RPMI8226 (cell line): ENCODE results near the gene PDE6A.
A peak's percentile ranks its signal among the peaks of the same experiment; 100 is the strongest.

ENCODE experiments used
- DNase-seq: peaks from one replicate; pipeline ENCODE4 v3.0.0-alpha.2; 2015

The PDE6A gene

DNA sequence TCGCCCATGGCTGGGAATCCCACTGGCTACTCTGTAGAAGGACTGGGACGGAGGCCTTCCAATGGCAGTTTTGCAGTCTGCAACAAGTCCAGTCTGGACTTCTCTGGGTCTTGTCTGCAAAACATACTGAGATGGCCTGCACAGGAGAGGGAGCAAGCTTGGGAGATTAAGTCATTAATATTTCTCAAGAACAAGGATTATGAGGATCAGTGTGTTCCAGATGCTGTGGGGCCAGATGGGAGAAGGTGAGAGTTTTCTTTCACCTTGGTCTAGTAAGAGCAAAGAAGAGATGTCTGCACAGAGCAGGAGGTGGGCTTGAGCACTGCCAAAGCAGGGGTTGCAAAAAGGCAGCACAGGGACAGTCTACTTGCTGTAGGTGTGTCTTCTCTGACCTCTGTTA is at the start of gene PDE6A:
TSS of gene PDE6A (minus strand) at position 128 of the 400 bp plus-strand sequence. CDS start at position 8, 120 bp downstream.
- DNase-seq: no peak

DNA sequence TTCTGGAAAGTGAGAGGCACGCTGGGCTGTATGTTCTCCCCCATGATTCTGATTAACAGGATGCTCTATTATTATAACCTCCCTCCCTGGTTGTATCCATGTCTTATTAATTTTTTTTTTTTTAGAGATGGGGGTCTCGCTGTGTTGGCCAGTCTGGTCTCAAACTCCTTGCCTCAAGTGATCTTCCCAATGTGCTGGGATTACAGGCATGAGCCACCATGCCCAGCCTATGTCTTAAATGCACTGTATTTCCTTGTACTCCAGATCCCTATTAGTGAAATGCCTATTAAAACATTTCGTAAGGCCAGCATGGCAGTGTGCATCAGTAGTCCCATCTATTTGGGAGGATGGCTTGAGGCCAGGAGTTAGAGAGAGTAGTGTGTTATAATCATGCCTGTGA is 48.9 kb upstream of the PDE6A start:
- no peak for DNase-seq

DNA sequence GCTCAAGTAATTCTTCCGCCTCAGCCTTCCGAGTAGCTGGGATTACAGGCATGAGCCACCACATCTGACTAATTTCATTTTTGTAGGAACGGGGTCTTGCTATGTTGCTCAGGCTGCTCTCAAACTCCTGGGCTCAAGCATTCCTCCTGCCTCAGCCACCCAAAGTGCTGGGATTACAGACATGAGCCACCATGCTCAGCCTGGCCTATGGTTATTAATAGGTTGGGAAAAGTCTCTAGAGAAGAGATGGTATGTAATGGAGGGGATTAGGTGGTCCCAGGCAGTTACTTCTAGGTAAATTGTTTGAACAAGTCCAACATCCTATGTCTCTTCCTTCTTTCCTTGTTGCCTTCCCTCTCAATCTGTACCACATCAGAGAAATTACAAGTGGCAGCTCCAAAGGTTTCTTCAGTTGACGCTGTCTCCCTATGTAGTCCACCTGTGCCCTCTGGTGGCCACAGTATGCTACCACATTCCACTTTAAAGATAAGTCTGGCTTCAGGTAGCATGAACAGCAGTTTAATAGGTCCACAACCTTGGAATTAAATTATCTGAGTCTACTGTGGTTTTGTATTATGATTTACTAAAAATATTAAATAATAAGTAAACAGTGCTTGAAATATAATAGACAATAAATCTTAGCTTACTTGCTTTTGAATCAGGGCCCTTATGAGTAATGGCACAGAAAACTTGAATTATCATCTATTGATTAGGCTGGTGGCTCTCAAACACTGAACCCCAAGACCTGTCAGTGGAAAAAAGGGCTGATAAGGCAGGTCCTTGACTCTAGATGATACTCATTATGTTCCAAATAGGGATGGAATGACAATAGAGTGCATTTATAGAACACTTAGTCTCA is 46.2 kb upstream of the PDE6A start:
- peak; percentile 75 for DNase-seq

DNA sequence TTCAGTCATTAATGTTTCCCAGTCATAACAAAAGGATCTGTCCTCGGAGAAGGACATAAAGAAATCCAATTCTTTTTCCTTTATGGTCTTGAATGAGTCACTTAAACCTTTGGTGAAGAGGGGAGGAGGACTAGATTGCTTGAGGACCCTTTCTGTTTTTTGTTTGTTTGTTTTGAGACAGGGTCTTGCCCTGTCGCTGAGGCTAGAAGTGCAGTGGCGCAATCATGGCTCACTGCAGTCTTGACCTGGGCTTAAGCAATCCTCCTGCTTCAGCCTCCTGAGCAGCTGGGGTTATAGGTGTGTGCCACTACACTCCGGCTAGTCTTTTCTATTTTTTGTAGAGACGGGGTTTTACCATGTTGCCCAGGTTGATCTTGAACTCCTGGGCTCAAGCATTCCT is 43.5 kb upstream of the PDE6A start:
- no peak for DNase-seq

DNA sequence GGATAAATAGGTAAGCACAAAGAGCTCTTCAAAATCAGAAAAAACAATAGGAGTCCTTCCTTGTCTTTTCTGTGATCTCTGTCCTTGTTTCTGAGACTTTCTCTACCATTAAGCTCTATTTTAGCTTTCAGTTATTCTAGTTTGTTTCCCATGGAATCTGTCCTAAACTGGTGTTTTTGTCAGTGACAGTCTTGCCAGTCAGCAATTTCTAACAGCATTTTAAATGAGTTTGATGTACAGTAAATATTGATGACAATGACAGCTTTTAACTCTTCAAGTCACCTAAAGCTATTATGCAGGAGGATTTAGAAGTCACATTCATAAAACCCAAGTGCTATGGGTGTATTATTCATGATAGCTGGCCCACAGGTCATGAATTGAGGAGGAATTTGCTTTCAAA is 37.9 kb upstream of the PDE6A start:
- no peak for DNase-seq

DNA sequence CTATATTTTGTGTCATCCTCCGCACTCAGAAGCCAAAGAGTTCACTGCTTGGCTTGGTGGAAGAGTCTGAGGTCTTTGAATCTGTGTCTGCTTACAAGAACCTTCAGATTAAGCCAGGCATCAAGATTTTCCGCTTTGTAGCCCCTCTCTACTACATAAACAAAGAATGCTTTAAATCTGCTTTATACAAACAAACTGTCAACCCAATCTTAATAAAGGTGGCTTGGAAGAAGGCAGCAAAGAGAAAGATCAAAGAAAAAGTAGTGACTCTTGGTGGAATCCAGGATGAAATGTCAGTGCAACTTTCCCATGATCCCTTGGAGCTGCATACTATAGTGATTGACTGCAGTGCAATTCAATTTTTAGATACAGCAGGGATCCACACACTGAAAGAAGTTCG is 36.6 kb upstream of the PDE6A start:
- no peak for DNase-seq

DNA sequence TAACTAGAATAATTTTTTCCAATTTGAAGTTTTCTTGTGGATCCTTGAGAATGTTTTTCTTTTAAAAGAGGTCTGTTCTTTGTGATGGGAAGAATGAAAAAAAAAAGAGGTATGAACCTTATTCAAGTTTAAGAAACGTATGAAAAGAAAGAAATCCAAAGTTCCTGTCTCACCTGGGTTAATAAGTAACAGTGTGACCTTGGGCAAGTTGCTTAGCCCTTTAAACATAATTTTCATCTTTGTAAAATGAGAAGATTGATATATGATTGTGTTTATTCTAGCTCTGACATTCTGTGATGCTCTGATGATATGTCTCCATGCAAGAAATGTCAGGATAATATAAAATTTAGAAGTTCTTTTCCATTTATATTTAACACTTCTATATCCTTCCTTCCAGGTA is 35.3 kb upstream of the PDE6A start:
- no peak for DNase-seq

DNA sequence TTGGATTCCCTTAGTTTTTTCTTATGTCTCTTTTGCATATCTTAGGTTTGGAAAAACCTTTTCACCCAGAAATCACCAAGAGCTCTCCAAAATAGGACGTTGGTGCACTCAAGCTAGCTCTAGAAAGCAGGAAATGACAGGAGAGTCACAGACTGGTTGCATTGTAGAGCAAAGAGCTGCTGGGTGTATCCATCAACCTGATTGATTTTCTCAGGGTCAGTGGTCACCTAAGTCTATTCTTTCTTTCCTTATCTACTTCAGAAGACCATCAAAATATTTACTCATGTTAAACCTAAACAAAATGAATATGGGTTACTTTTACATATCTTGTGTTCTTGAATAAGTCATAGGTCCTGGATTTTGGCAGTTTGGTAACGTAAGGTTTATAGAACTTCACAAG is 30.8 kb upstream of the PDE6A start:
- no peak for DNase-seq

DNA sequence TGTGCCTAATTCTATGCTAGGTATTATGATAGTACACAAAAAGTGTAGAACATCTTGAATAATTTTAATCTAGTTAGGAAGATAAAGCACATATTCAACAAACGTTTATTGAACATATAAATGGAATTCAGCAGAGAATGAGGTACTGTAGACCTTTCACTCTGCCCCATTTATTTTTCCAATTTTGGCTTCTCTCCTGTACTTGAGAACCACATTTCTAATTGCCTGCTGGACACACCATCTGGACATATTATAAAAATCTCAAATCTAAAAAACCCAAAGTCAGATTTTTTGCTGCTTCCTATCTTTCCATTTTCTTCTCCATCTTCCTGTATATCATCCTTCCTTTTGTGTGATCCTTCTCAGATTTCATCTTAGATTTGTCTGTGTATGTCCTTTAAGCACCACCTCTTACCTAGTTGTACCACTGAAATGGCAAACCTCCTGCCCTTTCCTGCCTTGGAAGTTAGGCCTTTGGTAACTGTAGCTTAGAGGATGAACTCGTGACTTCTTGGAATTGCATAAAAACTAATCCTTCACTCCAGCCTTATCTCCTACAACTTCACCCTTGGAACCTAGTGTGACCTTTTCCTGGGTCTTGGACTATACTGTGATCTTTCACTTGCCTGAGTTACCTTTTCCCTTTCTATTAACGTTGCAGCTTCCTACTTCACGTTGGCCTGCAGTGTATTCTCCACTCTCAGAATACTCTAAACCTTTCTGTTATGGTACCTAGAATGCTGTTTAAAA is 24.8 kb upstream of the PDE6A start:
- DNase-seq: no peak

DNA sequence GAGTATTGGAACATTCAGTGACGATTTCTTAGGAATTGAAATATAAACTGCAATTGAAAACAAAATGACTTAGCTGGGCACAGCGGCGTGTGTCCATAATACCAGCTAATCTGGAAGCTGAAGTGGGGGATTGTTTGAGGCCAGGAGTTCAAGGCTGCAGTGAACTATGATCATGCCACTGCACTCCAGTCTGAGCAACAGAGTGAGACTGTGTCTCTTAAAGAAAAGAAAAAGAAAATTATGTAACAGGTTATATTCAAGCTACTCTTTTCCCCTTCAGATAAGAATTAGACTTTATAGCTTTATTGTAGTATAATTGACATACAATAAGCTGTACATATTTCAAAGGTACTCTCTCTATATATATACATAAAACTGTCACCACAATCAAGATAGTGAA is 22.4 kb upstream of the PDE6A start:
- no peak for DNase-seq

DNA sequence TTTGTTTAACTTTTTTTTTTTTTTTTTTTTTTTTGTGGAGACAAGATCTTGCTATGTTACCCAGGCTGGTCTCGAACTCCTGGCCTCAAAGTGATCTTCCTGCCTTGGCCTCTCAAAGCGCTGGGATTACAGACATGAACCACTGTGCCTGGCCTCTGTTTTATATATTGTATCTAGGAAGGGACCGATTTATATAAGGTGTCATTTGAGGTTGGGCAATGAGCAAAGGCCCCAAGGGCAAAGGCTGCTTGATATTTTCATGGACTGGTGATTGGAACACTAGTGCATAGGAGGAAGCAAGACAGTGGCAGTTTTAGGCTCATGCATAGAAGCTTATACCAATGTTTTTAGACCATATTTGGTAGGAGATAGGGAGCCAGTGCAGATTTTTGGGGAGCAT is 19.1 kb upstream of the PDE6A start:
- no peak for DNase-seq

DNA sequence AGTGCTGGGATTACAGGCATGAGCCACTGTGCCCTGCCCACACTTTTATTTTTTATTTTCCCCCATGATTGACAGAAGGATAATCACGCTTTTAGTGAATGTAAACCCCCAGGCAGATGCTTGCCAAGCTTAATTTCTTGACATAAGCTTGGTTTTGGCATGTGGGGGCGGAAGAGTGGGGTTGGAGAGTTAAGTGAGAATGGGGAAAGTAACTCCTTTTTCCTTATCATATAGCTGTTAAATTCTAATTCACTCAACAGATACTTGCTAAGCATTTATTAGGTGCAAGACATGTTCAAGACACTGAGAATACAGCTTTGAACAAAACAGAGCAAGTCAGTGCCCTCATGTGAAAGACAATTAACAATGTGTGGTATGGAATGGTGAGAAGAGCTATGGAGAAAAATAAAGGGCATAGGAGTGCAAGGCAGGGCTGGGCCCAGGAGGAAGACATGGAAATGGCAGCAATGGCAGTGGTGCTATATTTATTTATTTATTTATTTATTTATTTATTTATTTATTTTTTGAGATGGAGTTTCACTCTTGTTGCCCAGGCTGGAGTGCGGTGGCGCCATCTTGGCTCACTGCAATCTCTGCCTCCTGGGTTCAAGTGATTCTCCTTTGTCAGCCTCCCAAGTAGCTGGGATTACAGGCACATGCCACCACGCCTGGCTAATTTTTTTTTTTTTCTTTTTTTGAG is 18.2 kb upstream of the PDE6A start:
- no peak for DNase-seq

DNA sequence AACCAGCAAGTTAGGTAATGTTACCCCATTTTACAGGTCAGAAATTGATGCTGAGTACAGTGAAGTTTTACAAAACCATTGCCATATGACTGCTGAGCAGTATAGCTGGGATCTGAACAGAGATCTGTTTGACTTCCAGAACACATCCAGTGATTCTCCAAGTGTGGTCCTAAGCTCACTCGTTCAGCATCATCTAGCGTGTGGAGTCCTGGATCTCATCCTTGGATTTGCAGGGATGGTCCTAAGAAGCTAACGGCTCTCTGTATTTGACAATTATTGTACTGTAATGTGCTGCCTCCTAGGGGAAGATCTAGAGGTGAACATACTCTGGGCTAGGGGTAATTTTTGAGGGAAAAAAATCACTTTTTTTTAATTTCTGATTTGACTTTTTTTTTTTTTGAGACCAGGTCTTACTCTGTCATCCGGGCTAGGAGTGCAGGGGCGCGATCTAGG is 17.4 kb upstream of the PDE6A start:
- DNase-seq: no peak

DNA sequence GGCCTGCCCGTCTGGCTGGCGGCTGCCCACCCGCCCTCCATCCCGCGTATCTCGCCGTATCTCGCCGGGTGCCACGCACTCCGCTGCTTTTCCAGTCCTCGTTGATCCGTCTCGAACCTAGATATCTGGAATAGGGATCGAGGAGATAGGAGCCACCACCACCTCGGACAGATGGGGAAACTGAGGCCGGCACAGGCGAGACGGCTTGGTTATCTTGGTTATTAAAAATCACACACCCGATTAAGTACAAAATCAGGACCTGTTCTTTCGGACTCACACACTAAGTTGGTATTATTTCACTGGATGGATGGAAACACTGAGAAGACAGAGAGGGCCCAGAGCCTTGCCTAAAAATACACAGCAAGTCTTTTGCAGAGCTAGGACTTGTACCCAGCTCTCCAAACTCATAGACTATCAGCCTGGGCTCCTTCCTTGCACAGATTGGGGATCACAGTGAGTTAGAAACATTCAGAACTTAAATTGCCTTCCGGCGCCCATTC is 16.6 kb upstream of the PDE6A start:
- no peak for DNase-seq

DNA sequence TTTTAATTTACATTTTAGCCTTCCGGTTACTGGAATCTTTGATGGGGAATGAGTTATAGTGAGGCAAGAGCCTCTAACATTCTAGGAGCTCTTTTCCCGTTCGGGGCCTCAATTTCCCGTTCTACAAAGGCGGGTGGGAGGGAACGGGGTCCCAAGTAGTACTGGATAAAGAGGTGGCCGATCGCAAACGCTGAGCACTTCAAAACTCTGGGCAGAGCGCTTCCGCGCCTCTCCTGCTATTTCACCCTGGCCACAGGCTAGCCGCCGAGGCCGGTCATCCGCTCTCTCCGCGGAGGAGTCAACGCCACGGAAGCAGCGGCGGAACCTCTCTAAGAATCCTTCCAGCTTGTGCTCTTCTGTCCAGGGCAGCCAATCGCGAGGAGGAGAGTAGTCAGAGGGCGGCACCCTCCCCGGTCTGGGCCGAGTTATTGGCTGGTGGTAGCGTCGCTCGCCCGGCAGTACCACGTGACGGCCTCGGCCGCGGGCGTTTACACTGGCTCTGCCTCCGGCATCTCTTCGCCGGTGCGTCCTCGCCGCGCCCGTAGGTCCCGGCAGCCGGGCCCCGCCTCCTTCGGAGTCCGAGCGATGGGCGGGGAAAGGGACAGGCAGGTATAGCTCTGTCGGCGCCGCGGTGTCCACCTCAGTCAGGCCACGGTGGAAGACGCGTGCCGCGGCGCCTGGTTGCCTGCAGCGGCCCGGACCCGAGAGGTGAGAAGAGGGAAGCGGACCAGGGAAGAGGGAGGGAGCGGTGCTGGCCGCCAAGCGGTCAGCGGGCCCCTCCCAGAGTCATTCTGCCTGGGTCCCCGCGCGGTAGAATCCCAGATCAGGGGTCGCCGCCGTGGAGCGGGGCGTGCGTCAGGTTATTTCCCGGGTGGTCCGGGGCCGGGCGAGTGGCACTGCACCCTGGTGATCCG is 15.9 kb upstream of the PDE6A start, which contains the start of gene SLC26A2:
TSS of gene SLC26A2 (plus strand) at position 487 of the 914 bp plus-strand sequence. CDS start 16,895 bp downstream, outside the sequence.
- peak; percentile 97 for DNase-seq

DNA sequence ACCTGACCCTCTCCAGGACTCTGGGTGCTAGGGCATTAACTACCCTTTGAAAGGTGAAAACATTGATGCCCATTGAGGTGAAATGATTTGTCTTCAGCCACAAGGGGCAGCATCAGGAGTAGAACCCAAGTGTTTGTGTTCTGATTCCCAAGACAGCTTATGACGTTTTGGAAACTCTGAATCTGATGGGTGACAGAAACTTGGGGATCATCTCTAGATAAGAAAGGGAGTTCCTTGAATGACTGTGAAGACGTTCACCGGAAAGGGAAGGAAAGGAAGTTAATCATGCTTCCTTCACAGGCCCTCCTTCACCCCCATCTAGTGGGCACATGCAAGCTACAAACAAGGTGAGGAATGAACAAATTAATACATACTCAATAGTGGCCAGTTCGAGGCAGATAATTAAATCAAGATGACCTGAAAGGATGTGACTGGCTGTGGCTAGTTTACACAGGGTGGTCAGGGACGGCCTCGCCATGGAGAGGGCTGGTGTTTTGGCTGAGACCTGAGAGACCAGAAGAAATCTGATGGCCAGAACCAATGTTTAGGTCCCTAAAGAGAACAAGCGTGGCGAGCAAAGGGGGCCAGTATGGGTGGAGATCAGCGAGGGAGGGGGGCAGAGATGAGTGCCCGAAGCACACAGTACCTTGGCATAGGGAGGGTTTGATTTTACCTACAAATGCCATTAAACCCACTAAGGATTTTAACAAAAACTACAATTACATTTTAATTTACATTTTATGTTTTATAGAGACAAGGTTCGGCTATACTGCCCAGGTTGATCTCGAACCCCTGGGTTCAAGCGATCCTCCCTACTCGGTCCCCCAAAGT is 15.0 kb upstream of the PDE6A start:
- peak; percentile 47 for DNase-seq

DNA sequence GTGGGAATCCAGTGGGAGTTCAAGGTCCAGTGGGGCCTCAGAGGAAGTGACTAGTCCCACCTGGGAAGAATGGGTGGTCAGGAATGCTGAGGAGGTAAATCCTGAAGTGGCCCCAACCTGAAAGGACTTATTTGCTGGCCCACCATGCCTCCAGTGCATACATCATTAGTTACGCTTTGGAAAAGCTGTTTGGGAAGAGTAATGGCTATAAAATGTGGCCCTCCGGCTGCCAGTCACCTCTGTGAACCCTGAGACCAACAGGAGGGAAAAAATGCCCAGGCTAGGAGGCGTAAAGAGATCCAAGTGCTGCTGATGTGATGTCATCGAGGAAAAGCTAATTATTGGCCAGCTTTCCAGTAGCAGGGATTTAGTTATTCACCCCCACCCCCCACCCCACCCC is 13.3 kb upstream of the PDE6A start:
- DNase-seq: no peak

DNA sequence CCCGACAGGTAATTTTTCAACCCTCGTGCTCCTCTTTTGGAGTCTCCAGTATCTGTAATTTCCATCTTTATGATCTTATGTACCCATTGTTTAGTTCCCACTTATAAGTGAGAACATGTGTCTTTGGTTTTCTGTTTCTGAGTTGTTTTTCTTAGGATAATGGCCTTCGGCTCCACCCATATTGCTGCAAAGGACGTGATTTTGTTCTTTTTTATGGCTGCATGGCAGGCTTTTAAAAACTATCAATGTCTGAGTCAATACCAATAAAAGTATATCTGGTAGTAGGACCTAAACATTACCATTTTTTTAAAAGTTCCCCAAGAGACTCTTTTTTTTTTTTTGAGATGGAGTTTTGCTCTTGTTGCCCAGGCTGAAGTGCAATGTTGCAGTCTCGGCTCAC is 12.1 kb upstream of the PDE6A start:
- no peak for DNase-seq

DNA sequence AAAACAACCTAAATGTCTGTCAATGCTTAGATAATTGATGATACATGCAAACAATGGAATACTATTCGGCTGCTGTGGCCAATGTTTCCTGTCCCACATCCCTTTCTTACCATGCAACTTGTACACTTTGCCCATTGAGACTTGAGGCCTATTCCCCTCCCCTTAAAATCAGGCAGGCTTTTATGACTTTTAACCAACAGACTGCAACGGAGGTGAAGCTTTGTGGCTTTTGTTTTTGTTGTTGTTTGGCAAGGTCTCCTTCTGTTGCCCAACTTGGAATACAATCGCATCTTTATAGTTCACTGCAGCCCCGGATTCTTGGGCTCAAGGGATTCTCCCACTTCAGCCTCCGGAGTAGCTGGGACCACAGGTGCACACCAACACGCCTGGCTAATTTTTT is 10.2 kb upstream of the PDE6A start:
- DNase-seq: no peak

DNA sequence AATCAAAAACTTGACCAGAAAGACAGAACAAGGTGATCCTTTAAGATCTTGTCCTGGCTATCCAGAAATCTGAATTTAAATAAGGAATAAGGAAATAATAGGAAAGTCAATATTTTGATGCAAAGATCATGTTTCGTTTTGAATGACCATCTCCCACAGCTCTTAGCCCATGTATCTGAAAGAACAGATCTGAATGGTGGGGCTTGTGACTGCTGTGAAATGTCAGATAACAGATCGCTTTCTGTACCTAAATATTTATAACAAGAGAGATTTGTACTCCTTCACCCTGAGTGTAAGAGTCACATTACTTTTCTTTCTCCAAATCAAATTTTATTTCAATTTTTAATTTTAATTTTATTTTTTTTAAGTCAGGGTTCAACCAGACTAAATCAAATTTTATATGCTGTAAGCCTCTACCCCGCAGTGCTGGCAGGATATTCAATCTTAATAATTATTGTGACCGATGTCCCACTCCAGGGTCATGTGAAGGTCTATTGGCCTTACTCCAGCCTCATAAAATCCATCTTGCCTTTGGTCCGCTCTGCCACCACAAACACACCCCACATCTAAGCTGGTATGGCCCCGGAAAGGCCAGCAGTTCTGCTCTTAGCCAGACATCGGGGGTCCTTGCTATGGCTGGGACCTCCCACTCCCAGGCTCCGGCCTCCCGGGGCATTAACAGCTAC is 9.0 kb upstream of the PDE6A start:
- DNase-seq: no peak
